Measurements from ENCODE around the gene TTLL8. TPM values are rescaled to one million over a fixed set of nuclear protein-coding genes. Genes with fewer than 3 reads are reported as not detected.

TTLL8 gene
- total and polyA plus RNA-seq, 2 donors (not counting 3 experiments of a cell fraction or from before 2014, with no cell fraction given) = not detected

DNA sequence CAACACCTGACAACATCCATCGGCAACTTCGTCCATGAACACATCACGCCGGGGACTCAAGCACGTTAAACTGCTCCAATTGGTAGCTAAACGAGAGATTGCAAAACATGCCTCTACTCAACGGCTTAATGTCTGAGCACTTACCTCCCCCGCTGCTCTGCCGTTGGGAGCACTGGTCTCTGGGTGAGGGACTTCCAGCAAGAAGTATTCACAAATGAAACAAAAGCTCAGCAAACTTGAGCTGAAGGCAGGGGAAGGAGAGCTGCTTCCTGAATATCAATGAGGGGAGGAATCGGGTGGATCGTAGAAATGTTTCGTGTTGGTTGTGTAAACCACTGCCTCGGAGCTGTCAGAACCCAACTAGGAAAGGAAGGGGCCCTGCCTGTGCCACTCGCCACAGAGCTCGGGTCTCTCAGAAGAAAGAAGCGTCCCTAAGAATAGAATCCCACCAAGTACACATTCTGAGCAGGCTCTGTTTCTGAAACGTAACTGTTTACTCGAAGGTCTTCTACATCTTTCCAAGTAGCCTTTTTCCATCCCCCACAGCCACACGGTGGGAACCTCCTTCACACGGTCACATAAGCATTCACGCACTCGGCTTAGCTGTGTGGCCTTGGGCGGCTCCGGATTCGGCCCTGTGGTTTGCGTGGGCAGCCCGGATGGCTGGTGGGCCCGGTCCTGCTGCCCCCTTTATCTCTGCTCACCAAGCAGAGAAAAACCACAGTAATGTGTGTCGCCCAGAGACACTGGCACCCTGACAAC, 27.3 kb upstream of the TTLL8 start, which contains the start of gene MLC1:
Gene MLC1 (minus strand): TSS at position 216 of the 762 bp plus-strand sequence. CDS start 524 bp downstream, outside the sequence.
- ChIA-PET POLR2A (no interaction called here), CTCF (interaction anchor here (0.7 to 1.9 kb wide), 5 partner anchors 8 to 318 kb away, joined by 3 to 5 read pairs (median 3); no protein-coding TSS in a partner anchor)
- H3K4me2 ChIP-seq (ENCODE audit: insufficient read depth, low read length) = no peak within 1 kb of the TSS
- DNase-seq (ENCODE audit: low read depth, low spot score) (no peak), FAIRE-seq (no peak)
- H3K36me3 ChIP-seq (ENCODE audit: control insufficient read depth in 2 of 2, extremely low read depth in 1 of 2, insufficient read depth in 2 of 2, low read length in 2 of 2) = no peaks in the 10 kb centered on the region
- H3K27me3 ChIP-seq (ENCODE audit: control insufficient read depth in 2 of 2, insufficient read depth in 2 of 2, low read length in 2 of 2) = peaks cover 0 to 6% of the 10 kb centered on the region in 2 experiments
- no TSS peak for BruUV-seq (replicated peaks)
- dilution Hi-C loops (cut with MboI; ENCODE audit: extremely low pct_ligation_motif_present, low sequenced_read_pairs) = no loop called here
- TF ChIP-seq, protein P1, sequence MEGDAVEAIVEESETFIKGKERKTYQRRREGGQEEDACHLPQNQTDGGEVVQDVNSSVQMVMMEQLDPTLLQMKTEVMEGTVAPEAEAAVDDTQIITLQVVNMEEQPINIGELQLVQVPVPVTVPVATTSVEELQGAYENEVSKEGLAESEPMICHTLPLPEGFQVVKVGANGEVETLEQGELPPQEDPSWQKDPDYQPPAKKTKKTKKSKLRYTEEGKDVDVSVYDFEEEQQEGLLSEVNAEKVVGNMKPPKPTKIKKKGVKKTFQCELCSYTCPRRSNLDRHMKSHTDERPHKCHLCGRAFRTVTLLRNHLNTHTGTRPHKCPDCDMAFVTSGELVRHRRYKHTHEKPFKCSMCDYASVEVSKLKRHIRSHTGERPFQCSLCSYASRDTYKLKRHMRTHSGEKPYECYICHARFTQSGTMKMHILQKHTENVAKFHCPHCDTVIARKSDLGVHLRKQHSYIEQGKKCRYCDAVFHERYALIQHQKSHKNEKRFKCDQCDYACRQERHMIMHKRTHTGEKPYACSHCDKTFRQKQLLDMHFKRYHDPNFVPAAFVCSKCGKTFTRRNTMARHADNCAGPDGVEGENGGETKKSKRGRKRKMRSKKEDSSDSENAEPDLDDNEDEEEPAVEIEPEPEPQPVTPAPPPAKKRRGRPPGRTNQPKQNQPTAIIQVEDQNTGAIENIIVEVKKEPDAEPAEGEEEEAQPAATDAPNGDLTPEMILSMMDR (IDR thresholded peaks at IDR 0.05; ENCODE audit: extremely low read depth in 1 of 2, insufficient read depth in 1 of 2, low read depth in 1 of 2, low read length in 2 of 2) = no peak
- TF ChIP-seq POLR2A (IDR thresholded peaks at IDR 0.05; ENCODE audit: low read depth, low read length) (no peak), FOS (IDR thresholded peaks at IDR 0.05; ENCODE audit: borderline replicate concordance, insufficient read depth, low read length) (no peak), JUN (IDR thresholded peaks at IDR 0.05; ENCODE audit: borderline replicate concordance, insufficient read depth, insufficient read length, low read depth) (no peak), EZH2 (IDR thresholded peaks at IDR 0.05; ENCODE audit: borderline replicate concordance, low read depth, low read length, severe bottlenecking) (no peak), GATA2 (IDR thresholded peaks at IDR 0.05; ENCODE audit: insufficient read depth, insufficient read length, low read depth, low read length) (no peak), MYC (IDR thresholded peaks at IDR 0.05; ENCODE audit: low read depth, low read length) (no peak), POLR2AphosphoS5 (IDR thresholded peaks at IDR 0.05; ENCODE audit: insufficient read depth, low read depth, low read length) (no peak)
- TF ChIP-seq, protein P2, sequence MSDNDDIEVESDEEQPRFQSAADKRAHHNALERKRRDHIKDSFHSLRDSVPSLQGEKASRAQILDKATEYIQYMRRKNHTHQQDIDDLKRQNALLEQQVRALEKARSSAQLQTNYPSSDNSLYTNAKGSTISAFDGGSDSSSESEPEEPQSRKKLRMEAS (IDR thresholded peaks at IDR 0.05; ENCODE audit: insufficient read depth, insufficient read length) = no peak
- H3K9me1 ChIP-seq (replicated peaks; ENCODE audit: control insufficient read depth, extremely low read depth, insufficient read depth, low read length) = no peaks in the 10 kb centered on the region
- H3K79me2 ChIP-seq (ENCODE audit: control insufficient read depth, insufficient read depth, low read length) = no peaks in the 10 kb centered on the region
- H3K4me1 ChIP-seq (ENCODE audit: control insufficient read depth, extremely low read depth, insufficient read depth, low read length) = no peaks in the 10 kb centered on the region
- no peak within 1 kb of the TSS for H3K4me3 ChIP-seq (replicated peaks in 1 of 3; ENCODE audit: insufficient read depth in 1 of 3, low read depth in 1 of 3, low read length in 3 of 3)
- intact Hi-C loops (cut with micrococcal nuclease) = no loop called here
- H2AFZ ChIP-seq (ENCODE audit: low read depth, low read length) = no peak within 1 kb of the TSS
- H3K9ac ChIP-seq (replicated peaks; ENCODE audit: extremely low read depth, insufficient read depth, low read length) = no peak within 1 kb of the TSS
- no peak within 1 kb of the TSS for H3K27ac ChIP-seq (ENCODE audit: insufficient read depth, low read depth, low read length)
- H4K20me1 ChIP-seq (replicated peaks; ENCODE audit: control insufficient read depth, extremely low read depth, insufficient read depth, low read length) = no peaks in the 10 kb centered on the region
- H3K9me3 ChIP-seq (replicated peaks; ENCODE audit: control insufficient read depth, insufficient read depth, low read length) = no peaks in the 10 kb centered on the region
